ENCODE data around the gene CNNM3. TPM values are rescaled to one million over a fixed set of nuclear protein-coding genes. Genes with fewer than 3 reads are reported as not detected.
A peak's percentile ranks its signal among the peaks of the same experiment; 100 is the strongest.

The CNNM3 gene
- total RNA-seq, 6 experiments from 2014 or later = 6.3 to 10.0 (median 8.5) TPM

- Mint-ChIP-seq H3K27me3 (ENCODE audit: insufficient read depth) (no peaks in the 10 kb centered on the region; the same call in 1 of the 2 replicates), H3K4me3 (no peak overlapping the region), H3K27ac (no peak overlapping the region), H3K36me3 (ENCODE audit: low read depth) (peaks cover 12% of the 10 kb centered on the region; the same call in 1 of the 2 replicates), H3K9me3 (no peaks in the 10 kb centered on the region), H3K4me1 (ENCODE audit: low read depth) (peaks cover 16% of the 10 kb centered on the region)
- no peak for TF ChIP-seq CTCF (IDR thresholded peaks at IDR 0.05)
- no peak for DNase-seq
These were observed 15.6 kb downstream of the CNNM3 start for GRCh38 chr2:96831679-96832078.

- TF ChIP-seq CTCF (IDR thresholded peaks at IDR 0.05) = no peak
- DNase-seq = no peak
- Mint-ChIP-seq H3K9me3 (no peaks in the 10 kb centered on the region), H3K4me1 (ENCODE audit: low read depth) (peaks cover 16% of the 10 kb centered on the region), H3K4me3 (no peak overlapping the region; the same call in 1 of the 2 replicates), H3K27ac (peak overlapping the region; percentile 87), H3K36me3 (ENCODE audit: low read depth) (peaks cover 12% of the 10 kb centered on the region; the same call in 1 of the 2 replicates), H3K27me3 (ENCODE audit: insufficient read depth) (no peaks in the 10 kb centered on the region; the same call in 1 of the 2 replicates)
These were observed 16.3 kb downstream of the CNNM3 start for GRCh38 chr2:96832408-96832753.

- Mint-ChIP-seq H3K9me3 (no peaks in the 10 kb centered on the region), H3K27me3 (ENCODE audit: insufficient read depth) (no peaks in the 10 kb centered on the region; the same call in 1 of the 2 replicates), H3K4me1 (ENCODE audit: low read depth) (peaks cover 16% of the 10 kb centered on the region), H3K27ac (peak overlapping the region; percentile 87), H3K36me3 (ENCODE audit: low read depth) (peaks cover 12% of the 10 kb centered on the region; the same call in 1 of the 2 replicates), H3K4me3 (peak overlapping the region; percentile 78)
- DNase-seq = peak; percentile 61
- TF ChIP-seq CTCF (IDR thresholded peaks at IDR 0.05) = no peak
These were observed 16.9 kb downstream of the CNNM3 start for GRCh38 chr2:96832754-96833507.

GRCh38 chr2:96835830-96836229 is 19.8 kb downstream of the CNNM3 start:
- TF ChIP-seq CTCF (IDR thresholded peaks at IDR 0.05) = no peak
- Mint-ChIP-seq H3K27me3 (ENCODE audit: insufficient read depth) (no peaks in the 10 kb centered on the region; the same call in 1 of the 2 replicates), H3K36me3 (ENCODE audit: low read depth) (peaks cover 4% of the 10 kb centered on the region; the same call in 1 of the 2 replicates), H3K27ac (no peak overlapping the region), H3K4me1 (ENCODE audit: low read depth) (peaks cover 16% of the 10 kb centered on the region), H3K9me3 (no peaks in the 10 kb centered on the region), H3K4me3 (no peak overlapping the region)
- DNase-seq = no peak

GRCh38 chr2:96837575-96837974 is 21.5 kb downstream of the CNNM3 start:
- H3K4me1 Mint-ChIP-seq (ENCODE audit: low read depth) = peaks cover 13% of the 10 kb centered on the region
- no peak overlapping the region for H3K27ac Mint-ChIP-seq
- peaks cover 4% of the 10 kb centered on the region; the same call in 1 of the 2 replicates for H3K36me3 Mint-ChIP-seq (ENCODE audit: low read depth)
- no peak for DNase-seq
- no peak for TF ChIP-seq CTCF (IDR thresholded peaks at IDR 0.05)
- H3K9me3 Mint-ChIP-seq = no peaks in the 10 kb centered on the region
- H3K4me3 Mint-ChIP-seq = no peak overlapping the region
- no peaks in the 10 kb centered on the region; the same call in none of the 2 replicates for H3K27me3 Mint-ChIP-seq (ENCODE audit: insufficient read depth)

Data from HFFc6 (cell line).